Liver (tissue), 9 donors: ENCODE data around the gene DCPS. TPM values are rescaled to one million over a fixed set of nuclear protein-coding genes. Genes with fewer than 3 reads are reported as not detected.
"Not testable (repeated sequence)": the region's sequence is repeated elsewhere in the genome, so short reads cannot be mapped to it uniquely, and the experiment has no call there.

Experiments
- DNase-seq: peaks from one replicate; pipeline ENCODE4 v3.0.0-alpha.2; 2017; ENCODE audit warnings: low spot score
- H3K27ac ChIP-seq, 2 donors: one replicate each; pipeline ENCODE4 v1.7.0; 2013; ENCODE audit warnings: inconsistent platforms in 2 of 2, low read length in 2 of 2, control low read depth in 1 of 2, low read depth in 1 of 2, mild to moderate bottlenecking in 1 of 2
- H3K27me3 ChIP-seq, 4 donors: one replicate each; pipeline versions ENCODE4 v1.6.1 to v1.7.0; 2013; ENCODE audit warnings: low read length in 3 of 4, inconsistent platforms in 1 of 4, mild to moderate bottlenecking in 1 of 4, moderate library complexity in 1 of 4; ENCODE audit not compliant: control insufficient read depth in 4 of 4, insufficient read depth in 4 of 4
- H3K36me3 ChIP-seq, 4 donors: one replicate each; pipeline versions ENCODE4 v1.6.1 to v1.7.0; 2013; ENCODE audit warnings: low read length in 3 of 4, mild to moderate bottlenecking in 3 of 4, low read depth in 1 of 4, moderate library complexity in 1 of 4; ENCODE audit not compliant: control insufficient read depth in 4 of 4, insufficient read depth in 3 of 4
- H3K4me1 ChIP-seq, 4 donors: one replicate each; pipeline versions ENCODE4 v1.6.1 to v1.7.0; 2013; ENCODE audit warnings: low read length in 3 of 4, mild to moderate bottlenecking in 3 of 4, moderate library complexity in 1 of 4; ENCODE audit not compliant: control insufficient read depth in 4 of 4, insufficient read depth in 4 of 4
- H3K4me3 ChIP-seq, 3 donors: one replicate each; pipeline versions ENCODE4 v1.6.1 to v1.7.0; 2013; ENCODE audit warnings: low read length in 3 of 3, control low read depth in 1 of 3, low read depth in 1 of 3, mild to moderate bottlenecking in 1 of 3
- H3K9ac ChIP-seq, 2 donors: one replicate each; pipeline ENCODE4 v1.7.0; 2013; ENCODE audit warnings: low read length in 2 of 2, mild to moderate bottlenecking in 2 of 2, moderate library complexity in 2 of 2, control low read depth in 1 of 2, low read depth in 1 of 2
- H3K9me3 ChIP-seq, 4 donors: one replicate each; pipeline versions ENCODE4 v1.6.1 to v1.7.0; 2013; ENCODE audit warnings: low read length in 3 of 4; ENCODE audit not compliant: control insufficient read depth in 4 of 4
- EGR1 ChIP-seq, 2 donors: IDR thresholded peaks; 2 replicates each; pipeline ENCODE4 v1.6.1; 2016 to 2018; ENCODE audit warnings: antibody characterized with exemption in 2 of 2, low read depth in 2 of 2
- FOXA1 ChIP-seq: IDR thresholded peaks from 2 replicates; pipeline ENCODE4 v1.6.1; 2016; ENCODE audit warnings: antibody characterized with exemption
- FOXA2 ChIP-seq: IDR thresholded peaks from 2 replicates; pipeline ENCODE4 v1.6.1; 2016; ENCODE audit warnings: antibody characterized with exemption
- GABPA ChIP-seq, 2 donors: IDR thresholded peaks in 1 of 2; conservative IDR thresholded peaks in 1 of 2; 2 replicates each; pipeline ENCODE4 v1.6.1; 2016; ENCODE audit warnings: antibody characterized with exemption in 2 of 2, mild to moderate bottlenecking in 1 of 2, moderate library complexity in 1 of 2
- HNF4A ChIP-seq, 2 donors: conservative IDR thresholded peaks; 2 replicates each; pipeline ENCODE4 v1.6.1; 2016; ENCODE audit warnings: antibody characterized with exemption in 2 of 2, mild to moderate bottlenecking in 2 of 2
- HNF4G ChIP-seq: IDR thresholded peaks from 2 replicates; pipeline ENCODE4 v1.6.1; 2016; ENCODE audit warnings: antibody characterized with exemption
- JUND ChIP-seq, 2 donors: IDR thresholded peaks; 2 replicates each; pipeline ENCODE4 v1.6.1; 2016; ENCODE audit warnings: antibody characterized with exemption in 2 of 2
- NR2F2 ChIP-seq: IDR thresholded peaks from 2 replicates; pipeline ENCODE4 v1.6.1; 2016; ENCODE audit warnings: antibody characterized with exemption
- RAD21 ChIP-seq, 2 donors: IDR thresholded peaks; 2 replicates each; pipeline ENCODE4 v1.6.1; 2016; ENCODE audit warnings: antibody characterized with exemption in 2 of 2, mild to moderate bottlenecking in 2 of 2
- RXRA ChIP-seq, 2 donors: IDR thresholded peaks; 2 replicates each; pipeline ENCODE4 v1.6.1; 2017 to 2018; ENCODE audit warnings: antibody characterized with exemption in 2 of 2, mild to moderate bottlenecking in 1 of 2
- SP1 ChIP-seq: IDR thresholded peaks from 2 replicates; pipeline ENCODE4 v1.6.1; 2018; ENCODE audit warnings: antibody characterized with exemption, mild to moderate bottlenecking
- TAF1 ChIP-seq: conservative IDR thresholded peaks from 2 replicates; pipeline ENCODE4 v1.6.1; 2016; ENCODE audit warnings: antibody characterized with exemption, mild to moderate bottlenecking
- YY1 ChIP-seq: IDR thresholded peaks from 2 replicates; pipeline ENCODE4 v1.6.1; 2016; ENCODE audit warnings: antibody characterized with exemption, mild to moderate bottlenecking
- WGBS: extraction: QIAGEN DNeasy Blood & Tissue Kit; methylation state at CpG from one replicate; pipeline ENCODE4 v1.1.7; 2013; 5-methylcytosine and 5-hydroxymethylcytosine counted together
- polyA plus RNA-seq, 2 donors: library from polyadenylated mRNA; stranded (reverse) in 1 of 2; unstranded in 1 of 2; fragments of 200-250 nt in 1 of 2; fragments of >200 nt in 1 of 2; fragmentation: Nextera tagmentation in 1 of 2; extraction: Ambion mirVana in 1 of 2; gene quantifications; one replicate each; pipeline versions ENCODE4 v1.2.1 to v1.2.3, GENCODE V29; 2013 to 2015
- total RNA-seq, 2 donors: library from RNA; depleted of rRNA; stranded (reverse); fragments of >200 nt; gene quantifications; one replicate each; pipeline ENCODE4 v1.2.3, GENCODE V29; 2014
- TF ChIP-seq, protein P1 (sequence below): fragments of 150-350 bp; IDR thresholded peaks from 2 replicates; pipeline ENCODE4 v1.5.1; 2017; ENCODE audit warnings: improper control_type of control experiment, low read depth, low read length; ENCODE audit not compliant: missing input control
- TF ChIP-seq, protein P2 (sequence below): IDR thresholded peaks from 2 replicates; pipeline ENCODE4 v1.6.1; 2016; ENCODE audit warnings: antibody characterized with exemption
- TF ChIP-seq, protein P3 (sequence below): IDR thresholded peaks from 2 replicates; pipeline ENCODE4 v1.6.1; 2016; ENCODE audit warnings: antibody characterized with exemption
- TF ChIP-seq, protein P4 (sequence below): IDR thresholded peaks from 2 replicates; pipeline ENCODE4 v1.6.1; 2016; ENCODE audit warnings: antibody characterized with exemption
- TF ChIP-seq, protein P5 (sequence below): IDR thresholded peaks from 2 replicates; pipeline ENCODE4 v1.6.1; 2016; ENCODE audit warnings: antibody characterized with exemption, mild to moderate bottlenecking
- donor health status: healthy.
- donor health status: healthy.
- donor health status: healthy.
- donor health status: healthy.
- donor health status: healthy.

DCPS gene
- total and polyA plus RNA-seq, 4 donors = 5.6 to 61.0 (median 19.0) TPM

DNA sequence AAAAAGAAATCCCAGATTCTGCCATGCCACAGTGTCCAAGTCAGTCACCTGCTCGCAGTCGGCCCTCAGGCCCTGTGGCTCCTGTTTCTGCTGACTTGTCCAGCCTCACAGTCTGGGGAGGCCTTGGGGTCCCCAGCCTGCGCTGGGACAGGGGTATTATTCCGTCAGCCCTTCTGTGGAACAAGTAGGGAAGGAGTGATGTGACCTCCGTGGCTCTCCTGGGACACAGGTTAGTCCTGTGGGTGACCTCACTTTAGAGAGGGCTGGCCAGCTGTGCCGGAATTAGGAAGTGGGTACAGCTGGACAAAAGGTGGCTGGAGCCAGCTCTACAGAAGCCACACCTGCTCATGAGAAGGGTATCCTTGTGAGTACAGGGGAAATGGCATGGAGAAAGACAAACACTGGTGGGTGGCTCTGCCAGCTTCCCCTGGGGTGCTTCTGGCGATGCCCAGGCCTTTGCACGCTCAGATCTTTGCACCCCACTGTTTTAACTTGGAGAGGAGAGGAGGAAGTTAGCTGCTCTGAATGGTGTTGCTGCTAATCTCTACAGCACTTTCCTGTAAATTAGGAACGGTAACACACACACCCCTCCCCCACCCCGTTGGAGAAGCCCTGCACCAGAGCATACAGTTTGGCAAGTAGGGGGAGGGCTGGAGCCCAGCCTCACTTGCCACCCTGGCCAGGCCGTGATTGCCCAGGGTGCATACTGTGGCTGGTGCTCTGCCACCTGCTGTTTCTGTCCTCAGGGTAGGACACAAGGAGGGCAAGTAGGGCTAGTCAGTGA, 64.7 kb downstream of the DCPS start:
- not testable (repeated sequence) for H3K4me3 ChIP-seq, H3K9me3 ChIP-seq, DNase-seq, H3K9ac ChIP-seq, H3K36me3 ChIP-seq, H3K27me3 ChIP-seq
- Histone ChIP-seq H3K27ac (peak overlapping the region; percentile 65 to 72), H3K4me1 (peaks cover 17 to 47% (median 33%) of the 10 kb centered on the region in 4 donors)
- 50% methylated on average over 11 of the region's 11 CpGs for WGBS
- TF ChIP-seq SP1 (peak; percentile 38), RXRA (IDR thresholded peaks at IDR 0.05) (peak; percentile 25 to 35), RAD21 (IDR thresholded peaks at IDR 0.05) (peak; percentile 31 to 46)
- TF ChIP-seq, protein P1, sequence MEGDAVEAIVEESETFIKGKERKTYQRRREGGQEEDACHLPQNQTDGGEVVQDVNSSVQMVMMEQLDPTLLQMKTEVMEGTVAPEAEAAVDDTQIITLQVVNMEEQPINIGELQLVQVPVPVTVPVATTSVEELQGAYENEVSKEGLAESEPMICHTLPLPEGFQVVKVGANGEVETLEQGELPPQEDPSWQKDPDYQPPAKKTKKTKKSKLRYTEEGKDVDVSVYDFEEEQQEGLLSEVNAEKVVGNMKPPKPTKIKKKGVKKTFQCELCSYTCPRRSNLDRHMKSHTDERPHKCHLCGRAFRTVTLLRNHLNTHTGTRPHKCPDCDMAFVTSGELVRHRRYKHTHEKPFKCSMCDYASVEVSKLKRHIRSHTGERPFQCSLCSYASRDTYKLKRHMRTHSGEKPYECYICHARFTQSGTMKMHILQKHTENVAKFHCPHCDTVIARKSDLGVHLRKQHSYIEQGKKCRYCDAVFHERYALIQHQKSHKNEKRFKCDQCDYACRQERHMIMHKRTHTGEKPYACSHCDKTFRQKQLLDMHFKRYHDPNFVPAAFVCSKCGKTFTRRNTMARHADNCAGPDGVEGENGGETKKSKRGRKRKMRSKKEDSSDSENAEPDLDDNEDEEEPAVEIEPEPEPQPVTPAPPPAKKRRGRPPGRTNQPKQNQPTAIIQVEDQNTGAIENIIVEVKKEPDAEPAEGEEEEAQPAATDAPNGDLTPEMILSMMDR = peak; percentile 4

DNA sequence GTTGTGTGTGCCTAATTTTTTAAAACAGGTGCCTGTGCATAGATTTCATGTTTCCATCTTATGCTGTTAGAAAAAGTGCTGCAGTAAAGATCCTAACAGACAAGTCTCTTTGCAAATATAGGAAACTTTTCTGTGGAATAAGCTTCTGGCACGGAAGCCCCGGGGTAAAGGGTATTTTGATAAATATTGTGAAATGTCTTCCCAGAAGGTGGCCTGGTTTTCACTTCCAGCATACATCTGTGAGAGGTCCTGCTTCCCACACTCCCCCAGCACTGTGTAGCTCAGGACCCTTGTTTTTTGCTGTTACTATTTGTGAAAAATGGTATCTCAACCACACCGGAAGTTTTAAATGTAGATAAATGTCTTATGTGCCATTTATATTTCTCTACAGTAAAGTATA, 66.2 kb downstream of the DCPS start:
- WGBS = 43% methylated on average over 3 of the region's 3 CpGs

More for the DNA sequence above, 66.2 kb downstream of the DCPS start:
- H3K27ac ChIP-seq = peak overlapping the region; percentile 60 to 65
- peaks cover 19 to 51% (median 33%) of the 10 kb centered on the region in 4 donors for H3K4me1 ChIP-seq
- no peaks in the 10 kb centered on the region for H3K36me3 ChIP-seq
- DNase-seq = no peak
- no peaks in the 10 kb centered on the region for H3K9me3 ChIP-seq
- TF ChIP-seq YY1 = peak; percentile 42
- TF ChIP-seq, protein P2, sequence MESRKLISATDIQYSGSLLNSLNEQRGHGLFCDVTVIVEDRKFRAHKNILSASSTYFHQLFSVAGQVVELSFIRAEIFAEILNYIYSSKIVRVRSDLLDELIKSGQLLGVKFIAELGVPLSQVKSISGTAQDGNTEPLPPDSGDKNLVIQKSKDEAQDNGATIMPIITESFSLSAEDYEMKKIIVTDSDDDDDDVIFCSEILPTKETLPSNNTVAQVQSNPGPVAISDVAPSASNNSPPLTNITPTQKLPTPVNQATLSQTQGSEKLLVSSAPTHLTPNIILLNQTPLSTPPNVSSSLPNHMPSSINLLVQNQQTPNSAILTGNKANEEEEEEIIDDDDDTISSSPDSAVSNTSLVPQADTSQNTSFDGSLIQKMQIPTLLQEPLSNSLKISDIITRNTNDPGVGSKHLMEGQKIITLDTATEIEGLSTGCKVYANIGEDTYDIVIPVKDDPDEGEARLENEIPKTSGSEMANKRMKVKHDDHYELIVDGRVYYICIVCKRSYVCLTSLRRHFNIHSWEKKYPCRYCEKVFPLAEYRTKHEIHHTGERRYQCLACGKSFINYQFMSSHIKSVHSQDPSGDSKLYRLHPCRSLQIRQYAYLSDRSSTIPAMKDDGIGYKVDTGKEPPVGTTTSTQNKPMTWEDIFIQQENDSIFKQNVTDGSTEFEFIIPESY = no peak
- no peak for TF ChIP-seq HNF4G
- TF ChIP-seq SP1 = peak; percentile 50
- TF ChIP-seq, protein P3, sequence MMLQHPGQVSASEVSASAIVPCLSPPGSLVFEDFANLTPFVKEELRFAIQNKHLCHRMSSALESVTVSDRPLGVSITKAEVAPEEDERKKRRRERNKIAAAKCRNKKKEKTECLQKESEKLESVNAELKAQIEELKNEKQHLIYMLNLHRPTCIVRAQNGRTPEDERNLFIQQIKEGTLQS = no peak
- TF ChIP-seq GABPA (IDR thresholded peaks at IDR 0.05 in 1 of 2, conservative IDR thresholded peaks at IDR 0.05 in 1 of 2) = no peak
- peak; percentile 58 to 72 for TF ChIP-seq RXRA (IDR thresholded peaks at IDR 0.05)
- TF ChIP-seq, protein P1 = no peak
- peak; percentile 64 to 72 for TF ChIP-seq HNF4A (conservative IDR thresholded peaks at IDR 0.05)
- peak in 1 of 2 donors; percentile 53 for TF ChIP-seq EGR1 (IDR thresholded peaks at IDR 0.05; ENCODE audit: low read depth in 2 of 2)
- TF ChIP-seq FOXA1 = no peak
- no peak for TF ChIP-seq TAF1
- no peak for TF ChIP-seq FOXA2
- TF ChIP-seq, protein P4, sequence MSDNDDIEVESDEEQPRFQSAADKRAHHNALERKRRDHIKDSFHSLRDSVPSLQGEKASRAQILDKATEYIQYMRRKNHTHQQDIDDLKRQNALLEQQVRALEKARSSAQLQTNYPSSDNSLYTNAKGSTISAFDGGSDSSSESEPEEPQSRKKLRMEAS = peak; percentile 55
- TF ChIP-seq JUND (IDR thresholded peaks at IDR 0.05) = peak in 1 of 2 donors; percentile 17
- TF ChIP-seq RAD21 (IDR thresholded peaks at IDR 0.05) = peak in 1 of 2 donors; percentile 48
- TF ChIP-seq, protein P5, sequence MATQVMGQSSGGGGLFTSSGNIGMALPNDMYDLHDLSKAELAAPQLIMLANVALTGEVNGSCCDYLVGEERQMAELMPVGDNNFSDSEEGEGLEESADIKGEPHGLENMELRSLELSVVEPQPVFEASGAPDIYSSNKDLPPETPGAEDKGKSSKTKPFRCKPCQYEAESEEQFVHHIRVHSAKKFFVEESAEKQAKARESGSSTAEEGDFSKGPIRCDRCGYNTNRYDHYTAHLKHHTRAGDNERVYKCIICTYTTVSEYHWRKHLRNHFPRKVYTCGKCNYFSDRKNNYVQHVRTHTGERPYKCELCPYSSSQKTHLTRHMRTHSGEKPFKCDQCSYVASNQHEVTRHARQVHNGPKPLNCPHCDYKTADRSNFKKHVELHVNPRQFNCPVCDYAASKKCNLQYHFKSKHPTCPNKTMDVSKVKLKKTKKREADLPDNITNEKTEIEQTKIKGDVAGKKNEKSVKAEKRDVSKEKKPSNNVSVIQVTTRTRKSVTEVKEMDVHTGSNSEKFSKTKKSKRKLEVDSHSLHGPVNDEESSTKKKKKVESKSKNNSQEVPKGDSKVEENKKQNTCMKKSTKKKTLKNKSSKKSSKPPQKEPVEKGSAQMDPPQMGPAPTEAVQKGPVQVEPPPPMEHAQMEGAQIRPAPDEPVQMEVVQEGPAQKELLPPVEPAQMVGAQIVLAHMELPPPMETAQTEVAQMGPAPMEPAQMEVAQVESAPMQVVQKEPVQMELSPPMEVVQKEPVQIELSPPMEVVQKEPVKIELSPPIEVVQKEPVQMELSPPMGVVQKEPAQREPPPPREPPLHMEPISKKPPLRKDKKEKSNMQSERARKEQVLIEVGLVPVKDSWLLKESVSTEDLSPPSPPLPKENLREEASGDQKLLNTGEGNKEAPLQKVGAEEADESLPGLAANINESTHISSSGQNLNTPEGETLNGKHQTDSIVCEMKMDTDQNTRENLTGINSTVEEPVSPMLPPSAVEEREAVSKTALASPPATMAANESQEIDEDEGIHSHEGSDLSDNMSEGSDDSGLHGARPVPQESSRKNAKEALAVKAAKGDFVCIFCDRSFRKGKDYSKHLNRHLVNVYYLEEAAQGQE = no peak
- TF ChIP-seq NR2F2 = peak; percentile 82
- no peaks in the 10 kb centered on the region for H3K27me3 ChIP-seq
- no peak overlapping the region for H3K4me3 ChIP-seq
- H3K9ac ChIP-seq = no peak overlapping the region
